CD4-positive, alpha-beta T cell treated with Interleukin-10 for 1 hour (primary cell): Measurements from ENCODE around the gene PINK1.

Source experiments
- DNase-seq: peaks from one replicate; pipeline ENCODE4 v3.0.0-alpha.2; 2020

Gene PINK1

GRCh38 chr1:20611652-20612051 is 21.6 kb upstream of the PINK1 start:
- DNase-seq: no peak

GRCh38 chr1:20612221-20612746 is 21.0 kb upstream of the PINK1 start:
- DNase-seq: no peak

- DNase-seq: no peak
Observed at GRCh38 chr1:20614131-20614579, 19.1 kb upstream of the PINK1 start.

- no peak for DNase-seq
Observed at GRCh38 chr1:20615946-20616846, 17.1 kb upstream of the PINK1 start.

- no peak for DNase-seq
Observed at GRCh38 chr1:20616847-20617487, 16.3 kb upstream of the PINK1 start.

GRCh38 chr1:20618550-20618949 is 14.7 kb upstream of the PINK1 start:
- DNase-seq: no peak

- DNase-seq: no peak
Observed at GRCh38 chr1:20619999-20620398, 13.3 kb upstream of the PINK1 start.

- no peak for DNase-seq
Observed at GRCh38 chr1:20621012-20621411, 12.2 kb upstream of the PINK1 start.

- DNase-seq: no peak
Observed at GRCh38 chr1:20624709-20625108, 8.5 kb upstream of the PINK1 start.

- no peak for DNase-seq
Observed at GRCh38 chr1:20625176-20626097, 7.8 kb upstream of the PINK1 start.

- no peak for DNase-seq
Observed at GRCh38 chr1:20626098-20626427, 7.2 kb upstream of the PINK1 start.

GRCh38 chr1:20626524-20626923 is 6.7 kb upstream of the PINK1 start:
- DNase-seq: no peak

- no peak for DNase-seq
Observed at GRCh38 chr1:20630729-20631128, 2.5 kb upstream of the PINK1 start.

- DNase-seq: no peak
Observed at GRCh38 chr1:20632386-20632785, 872 bp upstream of the PINK1 start.

GRCh38 chr1:20634065-20634593 is 871 bp downstream of the PINK1 start:
- no peak for DNase-seq

- DNase-seq: peak; percentile 42
Observed at GRCh38 chr1:20634594-20635084, 1.4 kb downstream of the PINK1 start.

- no peak for DNase-seq
Observed at GRCh38 chr1:20636785-20637347, 3.6 kb downstream of the PINK1 start.

- peak; percentile 71 for DNase-seq
Observed at GRCh38 chr1:20640183-20640597, 6.9 kb downstream of the PINK1 start.

- DNase-seq: no peak
Observed at GRCh38 chr1:20641975-20642374, 8.7 kb downstream of the PINK1 start.

- no peak for DNase-seq
Observed at GRCh38 chr1:20643080-20643479, 9.8 kb downstream of the PINK1 start.

GRCh38 chr1:20644416-20644815 is 11.2 kb downstream of the PINK1 start:
- no peak for DNase-seq

- no peak for DNase-seq
Observed at GRCh38 chr1:20645414-20645813, 12.2 kb downstream of the PINK1 start.
